ENCODE data around the gene FAF1. TPM values are rescaled to one million over a fixed set of nuclear protein-coding genes. Genes with fewer than 3 reads are reported as not detected.
"Not testable (repeated sequence)": the region's sequence is repeated elsewhere in the genome, so short reads cannot be mapped to it uniquely, and the experiment has no call there.

Gene FAF1
- total RNA-seq, 4 donors from 2014 or later, result 60.4 to 89.0 (median 67.8) TPM

- H3K36me3 ChIP-seq, result no peaks in the 10 kb centered on the region
- H3K27me3 ChIP-seq, result no peaks in the 10 kb centered on the region
- WGBS, 2 donors (ENCODE audit: low coverage in 1 of 2), result 89 to 90% methylated on average over 2 to 3 of the region's 3 CpGs
- no peaks in the 10 kb centered on the region for H3K9me3 ChIP-seq
- TF ChIP-seq POLR2A (IDR thresholded peaks at IDR 0.05) (no peak), EP300 (IDR thresholded peaks at IDR 0.05) (no peak), CTCF (IDR thresholded peaks at IDR 0.05) (no peak), POLR2AphosphoS5 (IDR thresholded peaks at IDR 0.05) (no peak)
- H3K4me3 ChIP-seq, result no peak overlapping the region
- ATAC-seq, result no peak
- H3K4me1 ChIP-seq, result peaks cover 0 to 21% (median 0%) of the 10 kb centered on the region in 3 donors
- H3K27ac ChIP-seq, result no peak overlapping the region
Measured at GRCh38 chr1:50940291-50940690, 19.8 kb downstream of the FAF1 start.

GRCh38 chr1:50936321-50936720, 23.7 kb downstream of the FAF1 start:
- WGBS, 2 donors (ENCODE audit: low coverage in 1 of 2), result 48 to 67% methylated on average over 2 of the region's 2 CpGs
- Histone ChIP-seq H3K36me3 (no peaks in the 10 kb centered on the region), H3K27me3 (no peaks in the 10 kb centered on the region), H3K4me3 (no peak overlapping the region), H3K4me1 (peaks cover 0 to 14% (median 0%) of the 10 kb centered on the region in 3 donors), H3K27ac (no peak overlapping the region), H3K9me3 (no peaks in the 10 kb centered on the region)
- no peak for ATAC-seq
- no peak for TF ChIP-seq CTCF (IDR thresholded peaks at IDR 0.05)
- no peak for TF ChIP-seq POLR2AphosphoS5 (IDR thresholded peaks at IDR 0.05)
- no peak for TF ChIP-seq EP300 (IDR thresholded peaks at IDR 0.05)
- no peak for TF ChIP-seq POLR2A (IDR thresholded peaks at IDR 0.05)

- not testable (repeated sequence) for ATAC-seq, H3K27me3 ChIP-seq, H3K9me3 ChIP-seq, H3K27ac ChIP-seq, H3K36me3 ChIP-seq, H3K4me3 ChIP-seq
- H3K4me1 ChIP-seq, result peaks cover 0 to 18% (median 0%) of the 10 kb centered on the region in 3 donors
- 100% methylated on average over 1 of the region's 2 CpGs; no CpG with 5 or more reads in 1 of the 2 donors for WGBS, 2 donors (ENCODE audit: low coverage in 1 of 2)
Measured at GRCh38 chr1:50935276-50935675, 24.8 kb downstream of the FAF1 start.

- Histone ChIP-seq H3K27me3 (no peaks in the 10 kb centered on the region), H3K36me3 (no peaks in the 10 kb centered on the region), H3K4me3 (no peak overlapping the region), H3K9me3 (no peaks in the 10 kb centered on the region), H3K4me1 (peaks cover 0 to 22% (median 0%) of the 10 kb centered on the region in 3 donors), H3K27ac (no peak overlapping the region)
- ATAC-seq, result no peak
- TF ChIP-seq CTCF (IDR thresholded peaks at IDR 0.05), result no peak
Measured at GRCh38 chr1:50934838-50935237, 25.2 kb downstream of the FAF1 start.

GRCh38 chr1:50933770-50934169, 26.3 kb downstream of the FAF1 start:
- H3K4me1 ChIP-seq, result peaks cover 0 to 30% (median 0%) of the 10 kb centered on the region in 3 donors
- ATAC-seq, H3K4me3 ChIP-seq, H3K9me3 ChIP-seq, H3K27me3 ChIP-seq, H3K36me3 ChIP-seq, H3K27ac ChIP-seq: not testable (repeated sequence)
- 85 to 94% methylated on average over 3 of the region's 3 CpGs for WGBS, 2 donors (ENCODE audit: low coverage in 1 of 2)

GRCh38 chr1:50932043-50932442, 28.0 kb downstream of the FAF1 start:
- 86% methylated on average over 4 of the region's 4 CpGs; no CpG with 5 or more reads in 1 of the 2 donors for WGBS, 2 donors (ENCODE audit: low coverage in 1 of 2)
- ATAC-seq, H3K27ac ChIP-seq, H3K9me3 ChIP-seq, H3K4me3 ChIP-seq, H3K36me3 ChIP-seq, H3K27me3 ChIP-seq: not testable (repeated sequence)
- peaks cover 0 to 29% (median 0%) of the 10 kb centered on the region in 3 donors for H3K4me1 ChIP-seq
